Ureter (tissue), 1 donor: Measurements from ENCODE around the gene COX8A. TPM values are rescaled to one million over a fixed set of nuclear protein-coding genes. Genes with fewer than 3 reads are reported as not detected.
A peak's percentile ranks its signal among the peaks of the same experiment; 100 is the strongest.

ENCODE experiments used
- DNase-seq: peaks from one replicate; pipeline ENCODE4 v3.0.0-alpha.2; 2020; ENCODE audit warnings: low spot score
- total RNA-seq: library from RNA; stranded (reverse); gene quantifications from one replicate; pipeline ENCODE4 v1.2.4, GENCODE V29; 2023
- donor health status: DM: yes; HTN: yes; CAD: no.

Gene COX8A
- total RNA-seq, 1 donor from 2014 or later, result 291 TPM

DNA sequence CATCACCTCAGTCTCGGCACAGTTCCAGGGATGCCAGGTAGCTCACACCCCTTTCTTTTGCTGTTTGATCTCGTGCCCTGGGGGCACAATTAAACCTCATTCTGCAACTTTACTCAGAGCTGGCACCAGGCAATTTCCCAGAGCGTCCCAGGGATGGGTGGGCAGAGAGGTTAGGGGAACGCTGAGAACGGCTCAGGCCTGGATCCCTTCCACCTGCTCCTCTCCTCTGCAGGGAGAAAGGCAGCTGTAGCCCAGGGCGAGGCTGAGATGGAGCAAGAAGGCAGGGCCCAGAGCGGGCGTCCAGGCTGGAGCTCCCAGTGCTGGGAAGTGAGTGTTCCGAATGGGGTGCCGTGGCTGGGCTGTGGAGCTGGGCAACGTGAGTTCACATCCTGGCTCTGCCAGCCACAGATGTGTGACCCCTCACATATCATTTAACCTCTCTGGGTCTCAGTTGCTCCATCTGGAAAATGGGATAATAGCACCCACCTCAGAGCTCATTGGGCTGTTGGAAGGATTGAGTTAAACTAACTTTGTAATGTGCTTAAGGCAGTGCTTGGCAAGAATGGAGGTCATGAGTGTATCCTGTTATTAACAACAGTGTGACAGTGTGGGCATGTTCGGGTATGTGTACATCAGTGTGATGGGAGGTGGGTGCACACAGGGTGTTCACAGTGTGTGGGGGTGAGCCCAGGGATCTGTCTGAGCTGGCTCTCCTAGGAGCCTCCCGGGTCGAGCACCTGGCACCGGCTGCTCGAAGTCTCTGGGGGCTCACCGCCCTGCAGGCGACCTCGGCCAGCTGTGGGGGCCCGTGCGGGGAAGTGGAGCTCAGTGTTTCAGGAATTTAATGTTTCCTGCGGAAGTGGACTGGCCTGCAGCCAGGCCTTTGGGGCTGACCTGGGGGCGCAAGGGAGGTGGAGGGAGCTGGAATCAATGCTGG, 27.3 kb downstream of the COX8A start:
- no peak for DNase-seq

DNA sequence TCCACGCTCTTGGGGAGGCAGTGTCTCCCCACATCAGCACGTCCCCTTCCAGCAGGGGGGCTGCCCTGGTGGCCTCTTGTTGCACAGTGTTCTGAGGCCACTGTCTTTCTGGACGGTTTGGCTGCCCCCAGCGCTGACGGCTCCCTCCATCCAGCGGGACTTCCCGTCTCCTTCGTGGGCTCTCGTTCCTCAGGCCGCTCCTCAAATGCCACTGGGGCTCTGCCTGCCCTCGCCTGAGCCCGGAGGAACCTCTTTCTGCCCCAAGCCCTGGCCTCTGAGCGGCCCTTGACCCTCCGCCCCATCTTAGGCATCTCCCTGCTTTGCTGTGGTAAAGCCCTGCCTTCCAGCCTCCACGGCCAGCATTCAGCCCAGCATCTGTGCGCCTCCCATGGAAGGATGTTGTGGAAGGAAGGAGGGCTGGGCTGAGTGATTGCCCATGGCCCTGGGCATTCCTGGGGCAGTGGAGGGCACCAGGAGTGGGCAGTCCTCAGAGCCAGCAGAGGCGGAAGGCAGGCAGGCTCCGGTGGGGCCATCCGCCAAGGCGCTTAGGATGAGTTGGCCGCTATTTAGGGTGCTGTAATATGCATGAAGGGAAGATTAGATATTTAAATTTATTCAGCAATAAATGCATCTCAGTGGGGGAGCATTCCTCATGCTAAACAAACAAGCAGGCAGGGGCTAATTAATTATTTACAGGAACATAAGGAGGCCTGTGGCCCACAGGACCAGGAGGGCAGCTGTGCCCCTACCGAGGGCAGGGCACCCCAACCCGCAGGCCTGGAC, 29.6 kb downstream of the COX8A start:
- DNase-seq, result no peak

GRCh38 chr11:64004590-64004984, 30.2 kb downstream of the COX8A start:
- no peak for DNase-seq

GRCh38 chr11:64005691-64006090, 31.3 kb downstream of the COX8A start:
- DNase-seq, result no peak

GRCh38 chr11:64006398-64006797, 32.0 kb downstream of the COX8A start:
- DNase-seq, result no peak

DNA sequence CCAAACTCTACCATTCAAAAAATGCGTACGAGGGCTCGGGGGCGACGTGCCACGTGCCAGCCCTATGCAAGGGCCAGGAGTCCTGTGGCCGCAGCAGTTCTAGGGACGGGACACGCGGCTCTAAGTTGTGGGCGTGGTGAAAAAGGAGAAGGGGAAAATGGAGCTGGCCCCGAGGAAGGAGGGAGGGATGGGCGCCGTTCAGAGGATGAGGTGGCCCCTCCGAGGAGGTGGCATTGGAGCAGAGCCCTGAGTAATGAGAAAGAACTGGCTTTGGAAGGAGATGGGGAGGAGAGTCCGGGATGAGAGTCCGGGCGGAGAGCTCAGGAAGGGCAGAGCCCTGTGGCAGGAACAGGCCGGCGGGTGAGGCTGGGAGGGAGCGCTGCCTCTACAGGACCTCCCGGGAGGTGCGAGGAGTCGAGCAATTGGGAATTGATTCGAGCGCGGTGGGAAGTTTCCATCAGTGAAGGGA, 32.8 kb downstream of the COX8A start:
- DNase-seq, result no peak

- peak; percentile 60 for DNase-seq
Measured at GRCh38 chr11:64007629-64008282, 33.3 kb downstream of the COX8A start.

GRCh38 chr11:64008283-64008913, 34.0 kb downstream of the COX8A start:
- no peak for DNase-seq

GRCh38 chr11:64008914-64009633, 34.7 kb downstream of the COX8A start:
- DNase-seq, result no peak

- no peak for DNase-seq
Measured at GRCh38 chr11:64009710-64010109, 35.3 kb downstream of the COX8A start.

GRCh38 chr11:64010783-64011182, 36.4 kb downstream of the COX8A start:
- no peak for DNase-seq

DNA sequence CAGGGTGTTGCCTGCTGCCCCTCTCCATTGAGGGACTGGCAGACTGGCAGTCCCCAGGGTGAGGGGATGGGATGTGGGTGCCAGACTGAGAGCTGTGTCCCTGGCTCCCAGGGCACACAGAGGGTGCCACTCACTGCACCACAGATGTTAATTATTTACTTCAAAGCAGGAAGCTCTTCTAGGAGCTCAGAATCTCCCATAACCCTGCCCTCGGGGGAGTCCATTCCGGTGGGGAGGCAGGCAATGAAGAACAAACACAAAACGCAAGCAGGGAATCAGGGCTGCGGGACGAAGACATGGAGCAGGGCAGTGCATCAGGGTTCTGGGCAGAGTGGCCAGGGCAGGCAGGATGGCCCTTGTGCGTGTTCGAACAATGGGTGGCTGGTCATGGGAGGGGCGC, 37.0 kb downstream of the COX8A start:
- no peak for DNase-seq

GRCh38 chr11:64013141-64013896, 38.9 kb downstream of the COX8A start:
- DNase-seq, result no peak

GRCh38 chr11:64014356-64014755, 39.9 kb downstream of the COX8A start:
- no peak for DNase-seq

DNA sequence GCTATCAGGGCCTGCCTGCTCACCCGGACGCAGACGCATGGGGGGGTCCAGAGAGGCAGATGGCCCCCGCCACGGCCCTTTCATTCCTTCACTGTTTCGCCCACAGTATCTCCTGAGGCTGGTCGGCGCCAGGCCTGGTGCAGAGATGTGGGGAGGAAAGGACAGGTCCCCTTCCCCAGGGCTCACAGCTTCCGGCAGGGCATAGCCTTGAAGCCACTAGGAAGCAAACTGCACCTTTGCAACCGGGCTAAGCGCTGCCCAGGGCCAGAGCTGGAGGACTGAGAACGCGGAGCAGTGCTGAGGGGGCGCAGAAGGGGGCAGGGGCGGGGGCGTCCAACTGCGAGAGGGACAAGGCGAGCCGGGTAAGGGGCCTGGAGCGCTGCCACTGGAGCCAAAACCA, 41.1 kb downstream of the COX8A start:
- DNase-seq, result no peak

GRCh38 chr11:64015935-64016845, 41.8 kb downstream of the COX8A start:
- DNase-seq, result no peak

DNA sequence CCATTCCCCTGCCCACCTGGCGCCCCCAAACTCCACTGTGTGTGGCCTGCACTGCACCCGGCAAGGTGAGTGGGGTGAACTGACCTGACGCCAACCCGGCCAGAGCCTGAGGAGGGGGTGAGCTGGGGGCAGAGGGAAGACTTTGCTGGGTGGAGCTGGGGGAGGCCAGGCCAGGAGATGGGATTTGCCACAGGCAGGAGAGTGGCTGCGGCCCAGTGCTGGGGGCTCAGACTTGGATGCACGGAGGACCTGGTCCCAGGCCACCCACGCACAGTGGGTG, 43.5 kb downstream of the COX8A start:
- DNase-seq, result no peak

DNA sequence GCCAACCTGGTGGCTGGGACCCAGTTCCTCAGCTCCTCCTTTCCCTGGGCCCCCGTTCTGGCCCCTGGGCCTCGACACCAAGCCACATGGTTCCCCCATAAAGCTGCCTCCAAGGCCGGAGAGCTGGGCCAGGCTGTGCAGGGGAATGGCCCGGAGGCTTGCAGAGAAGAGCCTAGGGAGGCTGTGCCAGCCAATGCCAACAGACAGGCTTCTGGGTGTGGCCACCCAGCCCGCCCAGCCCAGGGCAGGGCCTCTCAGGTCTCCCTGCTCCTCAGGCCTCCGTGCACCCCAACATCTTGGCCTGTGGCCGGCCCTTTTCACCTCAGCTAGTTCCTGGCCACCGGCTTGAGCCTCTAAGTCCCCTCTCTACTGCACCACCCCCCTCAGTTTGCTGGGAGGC, 43.9 kb downstream of the COX8A start:
- DNase-seq, result no peak
